HepG2 (cell line): ENCODE data around the gene HILPDA. TPM values are rescaled to one million over a fixed set of nuclear protein-coding genes. Genes with fewer than 3 reads are reported as not detected.
"Not testable (repeated sequence)": the region's sequence is repeated elsewhere in the genome, so short reads cannot be mapped to it uniquely, and the experiment has no call there.

Experiments
- ATF7 ChIP-seq, 2 experiments: fragments of 450-650 bp in 1 of 2; sonication (generic) in 1 of 2; formaldehyde crosslinking in 1 of 2; IDR thresholded peaks; 2 replicates each; pipeline versions ENCODE4 v1.4.0 to v1.6.1; 2016 to 2020; ENCODE audit warnings: antibody characterized with exemption in 1 of 2, mild to moderate bottlenecking in 1 of 2, missing genetic modification reagents in 1 of 2
- MTF2 ChIP-seq: sonication (generic); formaldehyde crosslinking; IDR thresholded peaks from 2 replicates; pipeline ENCODE4 v1.5.0; 2020; ENCODE audit warnings: missing genetic modification reagents, borderline replicate concordance
- POGZ ChIP-seq: sonication (generic); formaldehyde crosslinking; IDR thresholded peaks from 2 replicates; pipeline ENCODE4 v1.4.0; 2020; ENCODE audit warnings: mild to moderate bottlenecking, missing genetic modification reagents
- POLR2AphosphoS5 ChIP-seq: IDR thresholded peaks from 2 replicates; pipeline ENCODE4 v1.6.1; 2012; ENCODE audit warnings: low read depth, low read length
- RAD21 ChIP-seq: fragments of 450-650 bp; formaldehyde crosslinking; IDR thresholded peaks from 2 replicates; pipeline ENCODE4 v1.5.0; 2020; ENCODE audit warnings: mild to moderate bottlenecking
- RFXAP ChIP-seq: sonication (generic); formaldehyde crosslinking; IDR thresholded peaks from 2 replicates; pipeline ENCODE4 v1.4.0; 2020; ENCODE audit warnings: missing genetic modification reagents, borderline replicate concordance
- SIX1 ChIP-seq: sonication (generic); formaldehyde crosslinking; IDR thresholded peaks from 2 replicates; pipeline ENCODE4 v1.4.0; 2020; ENCODE audit warnings: missing genetic modification reagents, borderline replicate concordance
- SKI ChIP-seq: fragments of 450-650 bp; IDR thresholded peaks from one replicate; pipeline ENCODE4 v1.6.1; 2018; ENCODE audit warnings: mild to moderate bottlenecking; ENCODE audit not compliant: partially characterized antibody
- TFDP1 ChIP-seq: IDR thresholded peaks from 2 replicates; pipeline ENCODE4 v1.6.1; 2016; ENCODE audit warnings: missing compliant biosample characterization, missing genetic modification reagents, borderline replicate concordance
- YEATS2 ChIP-seq: sonication (generic); formaldehyde crosslinking; IDR thresholded peaks from 2 replicates; pipeline ENCODE4 v1.4.0; 2020; ENCODE audit warnings: missing genetic modification reagents, borderline replicate concordance
- ZBTB7B ChIP-seq: sonication (generic); formaldehyde crosslinking; IDR thresholded peaks from 2 replicates; pipeline ENCODE4 v1.4.0; 2020; ENCODE audit warnings: missing genetic modification reagents
- ZNF367 ChIP-seq: sonication (generic); formaldehyde crosslinking; IDR thresholded peaks from 2 replicates; pipeline ENCODE4 v1.4.0; 2020; ENCODE audit warnings: missing genetic modification reagents, borderline replicate concordance
- ZNF615 ChIP-seq: sonication (generic); formaldehyde crosslinking; IDR thresholded peaks from 2 replicates; pipeline ENCODE4 v1.5.0; 2020; ENCODE audit warnings: mild to moderate bottlenecking, missing genetic modification reagents, borderline replicate concordance
- ZNF678 ChIP-seq: sonication (generic); formaldehyde crosslinking; IDR thresholded peaks from 2 replicates; pipeline ENCODE4 v1.4.0; 2020; ENCODE audit warnings: mild to moderate bottlenecking, missing genetic modification reagents
- ZNF746 ChIP-seq: sonication (generic); formaldehyde crosslinking; IDR thresholded peaks from 2 replicates; pipeline ENCODE4 v1.8.0; 2022; ENCODE audit warnings: mild to moderate bottlenecking, missing genetic modification reagents
- ZNF749 ChIP-seq: sonication (generic); formaldehyde crosslinking; IDR thresholded peaks from 2 replicates; pipeline ENCODE4 v1.8.0; 2022; ENCODE audit warnings: mild to moderate bottlenecking, missing genetic modification reagents, moderate library complexity, borderline replicate concordance
- ZNF782 ChIP-seq: sonication (generic); formaldehyde crosslinking; IDR thresholded peaks from 2 replicates; pipeline ENCODE4 v1.4.0; 2020; ENCODE audit warnings: missing genetic modification reagents, mild to moderate bottlenecking, borderline replicate concordance
- polyA plus RNA-seq, 8 experiments: library from polyadenylated mRNA; depleted of rRNA in 3 of 8; stranded (reverse) in 7 of 8; unstranded in 1 of 8; fragments of >200 nt; fragmentation: Illumina TruSeq in 4 of 8; extraction: Trizol in 4 of 8; gene quantifications; 2 replicates each; pipeline versions ENCODE4 v1.2.1 to v1.2.3, GENCODE V29; 2011 to 2016; ENCODE audit warnings: low read depth in 4 of 8, missing spikeins in 1 of 8, mixed read lengths in 1 of 8; ENCODE audit not compliant: insufficient read depth in 1 of 8
- total RNA-seq, 5 experiments: library from RNA; depleted of rRNA; stranded (reverse); fragments of >200 nt; fragmentation: Illumina TruSeq; extraction: Trizol; gene quantifications; 2 replicates each; pipeline ENCODE4 v1.2.3, GENCODE V29; 2016; ENCODE audit warnings: low read depth in 1 of 5
- TF ChIP-seq, protein P1 (sequence below): sonication (generic); formaldehyde crosslinking; IDR thresholded peaks from 2 replicates; pipeline ENCODE4 v1.4.0; 2020; ENCODE audit warnings: missing genetic modification reagents
- TF ChIP-seq, protein P2 (sequence below): sonication (generic); formaldehyde crosslinking; IDR thresholded peaks from 2 replicates; pipeline ENCODE4 v1.4.0; 2020; ENCODE audit warnings: missing genetic modification reagents
- TF ChIP-seq, protein P3 (sequence below): sonication (generic); formaldehyde crosslinking; IDR thresholded peaks from 2 replicates; pipeline ENCODE4 v1.4.0; 2020; ENCODE audit warnings: mild to moderate bottlenecking, missing genetic modification reagents

The HILPDA gene
- total and polyA plus RNA-seq, 2 of the 13 experiments (the other 11 are each of a cell fraction or from before 2014, with no cell fraction given): 11.1 to 44.0 TPM

DNA sequence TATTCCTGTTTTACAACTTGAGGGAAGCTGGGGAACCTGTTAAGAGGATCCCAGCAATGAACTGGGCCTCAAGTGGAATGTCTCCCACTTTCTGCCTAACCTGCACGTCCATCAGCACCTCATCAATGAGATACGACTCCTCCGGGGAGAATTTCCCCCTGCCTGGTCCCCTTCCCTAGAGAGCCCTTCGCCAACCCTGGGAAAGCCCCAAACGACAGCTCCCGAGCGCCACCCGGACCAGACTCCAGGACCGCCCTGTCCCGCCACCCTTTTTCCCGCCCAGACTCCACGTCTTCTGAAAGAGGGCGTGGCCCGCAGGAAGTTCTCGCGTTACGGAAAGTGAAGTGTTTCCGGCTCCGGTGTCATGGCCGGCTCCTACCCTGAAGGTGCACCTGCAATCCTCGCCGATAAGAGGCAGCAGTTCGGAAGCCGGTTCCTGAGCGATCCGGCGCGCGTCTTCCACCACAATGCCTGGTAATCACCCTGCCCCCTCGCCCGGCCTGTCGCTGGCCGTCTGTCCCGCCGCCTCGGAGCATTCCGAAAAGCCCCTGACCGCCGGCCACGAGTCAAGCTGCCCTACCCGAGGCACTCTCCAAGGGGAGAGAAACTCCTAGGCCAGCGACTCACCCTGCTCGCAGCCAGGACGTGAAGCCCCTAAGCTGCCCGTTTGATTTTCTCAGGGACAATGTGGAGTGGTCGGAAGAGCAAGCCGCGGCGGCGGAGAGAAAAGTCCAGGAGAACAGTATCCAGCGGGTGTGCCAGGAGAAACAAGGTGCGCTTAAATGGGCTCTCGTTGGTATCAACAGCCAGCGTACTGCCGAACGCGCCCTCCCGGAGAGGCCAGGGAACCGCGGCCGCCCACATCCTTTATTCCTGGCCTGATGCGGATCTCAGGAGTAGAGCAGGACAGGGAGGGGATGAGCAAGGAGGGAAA, 21.0 kb downstream of the HILPDA start, which contains the start of gene METTL2B (continued):
- TF ChIP-seq RFXAP (CRISPR knock-in tag): peak; percentile 46; the same call in 1 of the 2 replicates
- 0 out of 2 replicates have a peak, but pooled peaks have one; percentile 20 for TF ChIP-seq ZBTB7B (CRISPR knock-in tag)
- peak; percentile 99 for TF ChIP-seq TFDP1 (CRISPR knock-in tag)
- TF ChIP-seq, protein P1, sequence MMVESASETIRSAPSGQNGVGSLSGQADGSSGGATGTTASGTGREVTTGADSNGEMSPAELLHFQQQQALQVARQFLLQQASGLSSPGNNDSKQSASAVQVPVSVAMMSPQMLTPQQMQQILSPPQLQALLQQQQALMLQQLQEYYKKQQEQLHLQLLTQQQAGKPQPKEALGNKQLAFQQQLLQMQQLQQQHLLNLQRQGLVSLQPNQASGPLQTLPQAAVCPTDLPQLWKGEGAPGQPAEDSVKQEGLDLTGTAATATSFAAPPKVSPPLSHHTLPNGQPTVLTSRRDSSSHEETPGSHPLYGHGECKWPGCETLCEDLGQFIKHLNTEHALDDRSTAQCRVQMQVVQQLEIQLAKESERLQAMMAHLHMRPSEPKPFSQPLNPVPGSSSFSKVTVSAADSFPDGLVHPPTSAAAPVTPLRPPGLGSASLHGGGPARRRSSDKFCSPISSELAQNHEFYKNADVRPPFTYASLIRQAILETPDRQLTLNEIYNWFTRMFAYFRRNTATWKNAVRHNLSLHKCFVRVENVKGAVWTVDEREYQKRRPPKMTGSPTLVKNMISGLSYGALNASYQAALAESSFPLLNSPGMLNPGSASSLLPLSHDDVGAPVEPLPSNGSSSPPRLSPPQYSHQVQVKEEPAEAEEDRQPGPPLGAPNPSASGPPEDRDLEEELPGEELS (CRISPR knock-in tag): peak; percentile 44; the same call in 1 of the 2 replicates
- TF ChIP-seq, protein P2, sequence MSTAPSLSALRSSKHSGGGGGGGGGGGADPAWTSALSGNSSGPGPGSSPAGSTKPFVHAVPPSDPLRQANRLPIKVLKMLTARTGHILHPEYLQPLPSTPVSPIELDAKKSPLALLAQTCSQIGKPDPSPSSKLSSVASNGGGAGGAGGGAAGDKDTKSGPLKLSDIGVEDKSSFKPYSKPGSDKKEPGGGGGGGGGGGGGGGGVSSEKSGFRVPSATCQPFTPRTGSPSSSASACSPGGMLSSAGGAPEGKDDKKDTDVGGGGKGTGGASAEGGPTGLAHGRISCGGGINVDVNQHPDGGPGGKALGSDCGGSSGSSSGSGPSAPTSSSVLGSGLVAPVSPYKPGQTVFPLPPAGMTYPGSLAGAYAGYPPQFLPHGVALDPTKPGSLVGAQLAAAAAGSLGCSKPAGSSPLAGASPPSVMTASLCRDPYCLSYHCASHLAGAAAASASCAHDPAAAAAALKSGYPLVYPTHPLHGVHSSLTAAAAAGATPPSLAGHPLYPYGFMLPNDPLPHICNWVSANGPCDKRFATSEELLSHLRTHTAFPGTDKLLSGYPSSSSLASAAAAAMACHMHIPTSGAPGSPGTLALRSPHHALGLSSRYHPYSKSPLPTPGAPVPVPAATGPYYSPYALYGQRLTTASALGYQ: peak; percentile 62; the same call in 1 of the 2 replicates
- peak; percentile 69; the same call in 1 of the 2 replicates for TF ChIP-seq SIX1 (CRISPR knock-in tag)
- 0 out of 2 replicates have a peak, but pooled peaks have one; percentile 28 for TF ChIP-seq ZNF746 (CRISPR knock-in tag)
- TF ChIP-seq ATF7 (IDR thresholded peaks at IDR 0.05): not testable (repeated sequence)
- 0 out of 2 replicates have a peak, but pooled peaks have one; percentile 45 for TF ChIP-seq ATF7 (CRISPR knock-in tag; IDR thresholded peaks at IDR 0.05)
- peak; percentile 38; the same call in 1 of the 2 replicates for TF ChIP-seq RAD21
- TF ChIP-seq YEATS2 (CRISPR knock-in tag): peak; percentile 87
- TF ChIP-seq SKI: peak; percentile 42
- peak; percentile 93 for TF ChIP-seq POGZ
- peak; percentile 29; the same call in 1 of the 2 replicates for TF ChIP-seq MTF2 (CRISPR knock-in tag)
- peak; percentile 30; the same call in 1 of the 2 replicates for TF ChIP-seq ZNF615 (CRISPR knock-in tag)
- TF ChIP-seq ZNF782: peak; percentile 48; the same call in 1 of the 2 replicates
- TF ChIP-seq, protein P3, sequence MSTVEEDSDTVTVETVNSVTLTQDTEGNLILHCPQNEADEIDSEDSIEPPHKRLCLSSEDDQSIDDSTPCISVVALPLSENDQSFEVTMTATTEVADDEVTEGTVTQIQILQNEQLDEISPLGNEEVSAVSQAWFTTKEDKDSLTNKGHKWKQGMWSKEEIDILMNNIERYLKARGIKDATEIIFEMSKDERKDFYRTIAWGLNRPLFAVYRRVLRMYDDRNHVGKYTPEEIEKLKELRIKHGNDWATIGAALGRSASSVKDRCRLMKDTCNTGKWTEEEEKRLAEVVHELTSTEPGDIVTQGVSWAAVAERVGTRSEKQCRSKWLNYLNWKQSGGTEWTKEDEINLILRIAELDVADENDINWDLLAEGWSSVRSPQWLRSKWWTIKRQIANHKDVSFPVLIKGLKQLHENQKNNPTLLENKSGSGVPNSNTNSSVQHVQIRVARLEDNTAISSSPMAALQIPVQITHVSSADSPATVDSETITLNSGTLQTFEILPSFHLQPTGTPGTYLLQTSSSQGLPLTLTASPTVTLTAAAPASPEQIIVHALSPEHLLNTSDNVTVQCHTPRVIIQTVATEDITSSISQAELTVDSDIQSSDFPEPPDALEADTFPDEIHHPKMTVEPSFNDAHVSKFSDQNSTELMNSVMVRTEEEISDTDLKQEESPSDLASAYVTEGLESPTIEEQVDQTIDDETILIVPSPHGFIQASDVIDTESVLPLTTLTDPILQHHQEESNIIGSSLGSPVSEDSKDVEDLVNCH: 0 out of 2 replicates have a peak, but pooled peaks have one; percentile 35
- peak; percentile 77 for TF ChIP-seq POLR2AphosphoS5
- 0 out of 2 replicates have a peak, but pooled peaks have one; percentile 40 for TF ChIP-seq ZNF367 (CRISPR knock-in tag)
- peak; percentile 69; the same call in 1 of the 2 replicates for TF ChIP-seq ZNF678
- TF ChIP-seq ZNF749 (CRISPR knock-in tag): peak; percentile 67; the same call in 1 of the 2 replicates
